Suppressor macrophage treated with lipopolysaccharide for 4 hours (primary cell): ENCODE data around the gene GPR35.

Experiments
- DNase-seq: peaks from one replicate; pipeline ENCODE4 v3.0.0-alpha.2; 2020

The GPR35 gene

GRCh38 chr2:240624011-240624949 lies 1.0 kb upstream of the GPR35 start:
- peak; percentile 46 for DNase-seq

GRCh38 chr2:240626531-240627300 lies 1.4 kb downstream of the GPR35 start:
- peak; percentile 76 for DNase-seq

GRCh38 chr2:240627736-240628506 lies 2.6 kb downstream of the GPR35 start:
- no peak for DNase-seq

GRCh38 chr2:240628507-240628807 lies 3.2 kb downstream of the GPR35 start:
- DNase-seq, result no peak

GRCh38 chr2:240628808-240629618 lies 3.7 kb downstream of the GPR35 start:
- DNase-seq, result no peak

GRCh38 chr2:240629619-240629967 lies 4.3 kb downstream of the GPR35 start:
- DNase-seq, result no peak

GRCh38 chr2:240629968-240630770 lies 4.9 kb downstream of the GPR35 start:
- DNase-seq, result no peak

- no peak for DNase-seq
Measured at GRCh38 chr2:240630771-240631547, 5.7 kb downstream of the GPR35 start.

- no peak for DNase-seq
Measured at GRCh38 chr2:240631548-240632305, 6.4 kb downstream of the GPR35 start.

- no peak for DNase-seq
Measured at GRCh38 chr2:240632306-240632721, 7.0 kb downstream of the GPR35 start.

GRCh38 chr2:240635121-240635997 lies 10.1 kb downstream of the GPR35 start:
- DNase-seq, result no peak

- DNase-seq, result no peak
Measured at GRCh38 chr2:240635998-240636547, 10.8 kb downstream of the GPR35 start.

GRCh38 chr2:240636563-240637115 lies 11.4 kb downstream of the GPR35 start:
- no peak for DNase-seq

GRCh38 chr2:240637116-240637900 lies 12.0 kb downstream of the GPR35 start:
- DNase-seq, result no peak

- no peak for DNase-seq
Measured at GRCh38 chr2:240637901-240638345, 12.6 kb downstream of the GPR35 start.

GRCh38 chr2:240638512-240639160 lies 13.4 kb downstream of the GPR35 start:
- DNase-seq, result no peak

- DNase-seq, result no peak
Measured at GRCh38 chr2:240639566-240639965, 14.3 kb downstream of the GPR35 start.
